NK-92 treated with Interleukin-12 subunit alpha and Interleukin-12 subunit beta, amount 100 ng/mL, for 24 hours (cell line): Measurements from ENCODE around the gene ARAP1.
A peak's percentile ranks its signal among the peaks of the same experiment; 100 is the strongest.
"Not testable (repeated sequence)": the region's sequence is repeated elsewhere in the genome, so short reads cannot be mapped to it uniquely, and the experiment has no call there.

ENCODE experiments used
- DNase-seq: peaks from one replicate; lab custom pipeline; 2025; lab: John Stamatoyannopoulos, UW

The ARAP1 gene

DNA sequence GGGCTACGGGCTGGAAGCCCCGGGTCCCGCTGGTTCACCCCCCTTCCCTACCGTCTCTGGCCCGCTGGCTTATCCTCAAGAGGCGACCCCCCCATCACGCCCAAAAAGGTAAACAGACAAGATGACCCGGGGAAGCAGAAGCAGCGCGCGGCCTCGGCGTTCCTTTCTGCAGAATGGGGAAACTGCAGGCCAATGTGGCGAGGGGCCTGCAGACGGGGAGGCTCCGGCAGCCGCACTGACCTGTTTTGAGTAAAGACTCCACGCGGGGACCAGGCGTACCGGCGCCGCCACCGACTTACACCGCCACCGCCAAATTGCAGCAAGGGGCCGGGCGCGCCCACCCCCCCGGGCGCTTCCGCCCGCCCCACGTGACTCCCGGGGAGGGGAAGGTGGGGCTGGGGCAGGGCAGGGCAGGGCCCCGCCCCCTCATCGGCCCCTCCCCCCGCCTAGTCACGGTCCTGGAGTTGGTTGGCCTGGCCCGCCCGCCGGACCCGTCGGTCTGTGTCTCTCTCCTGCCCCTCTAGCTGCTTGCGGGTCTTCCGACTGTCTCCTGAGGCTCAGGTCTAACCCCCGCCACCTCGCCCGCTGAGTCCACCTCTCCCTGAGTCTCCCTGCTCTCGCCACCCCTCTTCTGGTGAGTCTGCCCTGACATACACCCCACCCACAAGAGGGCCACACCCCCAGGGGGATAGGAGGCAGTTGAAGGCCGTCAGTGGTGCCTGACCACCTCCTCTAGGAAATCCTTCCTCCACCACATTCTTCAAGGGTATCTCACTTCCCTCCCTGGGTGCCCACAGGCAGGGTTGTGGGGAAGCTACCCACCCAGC is at the start of gene ARAP1:
TSS of gene ARAP1 (minus strand) at position 321 of the 827 bp plus-strand sequence. CDS start 25,280 bp downstream, outside the sequence.
- DNase-seq, result peak; percentile 78

DNA sequence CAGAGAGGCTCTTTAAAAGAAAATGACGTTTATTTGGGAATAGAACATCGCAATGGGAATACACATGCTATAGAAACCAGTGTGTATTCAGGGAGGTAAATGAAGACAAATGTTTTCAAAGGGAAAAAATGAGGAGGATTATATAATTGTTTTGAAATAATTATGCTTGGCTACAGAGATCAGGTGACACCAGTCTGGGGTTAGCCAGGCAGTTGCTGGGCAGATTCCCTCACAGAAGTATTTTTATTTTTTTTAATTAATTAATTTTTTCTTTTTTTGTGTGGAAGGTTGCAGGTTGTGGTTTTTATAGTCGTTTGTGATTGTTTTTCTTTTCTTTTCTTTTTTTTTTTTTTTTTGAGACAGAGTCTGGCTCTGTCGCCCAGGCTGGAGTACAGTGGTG is 47.2 kb upstream of the ARAP1 start:
- no peak for DNase-seq

GRCh38 chr11:72798361-72798760 is 46.2 kb upstream of the ARAP1 start:
- DNase-seq, result no peak

- DNase-seq, result peak; percentile 94
Measured at GRCh38 chr11:72793425-72794367, 41.5 kb upstream of the ARAP1 start, which contains the start of gene STARD10. TSS of gene STARD10 (minus strand) at chr11:72794047. CDS start at chr11:72781181, 12,866 bp downstream.

DNA sequence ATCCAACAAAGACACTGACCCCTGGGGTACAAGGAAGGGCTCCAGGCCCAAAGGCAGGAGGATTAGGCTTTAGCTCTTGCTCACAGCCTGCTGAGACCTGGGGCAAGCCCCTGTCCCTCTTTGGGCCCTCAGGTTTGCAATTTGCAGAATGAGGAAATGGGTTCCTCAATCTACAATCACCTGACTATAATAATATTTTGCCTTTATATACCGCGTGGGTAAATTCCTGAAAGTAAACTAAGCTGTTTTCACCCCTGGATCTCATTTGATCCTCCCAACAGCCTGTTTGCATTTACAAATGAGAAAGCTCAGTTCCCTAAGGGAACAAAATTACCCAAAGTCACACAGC is 40.8 kb upstream of the ARAP1 start:
- no peak for DNase-seq

GRCh38 chr11:72792437-72793021 is 40.3 kb upstream of the ARAP1 start:
- DNase-seq, result no peak

DNA sequence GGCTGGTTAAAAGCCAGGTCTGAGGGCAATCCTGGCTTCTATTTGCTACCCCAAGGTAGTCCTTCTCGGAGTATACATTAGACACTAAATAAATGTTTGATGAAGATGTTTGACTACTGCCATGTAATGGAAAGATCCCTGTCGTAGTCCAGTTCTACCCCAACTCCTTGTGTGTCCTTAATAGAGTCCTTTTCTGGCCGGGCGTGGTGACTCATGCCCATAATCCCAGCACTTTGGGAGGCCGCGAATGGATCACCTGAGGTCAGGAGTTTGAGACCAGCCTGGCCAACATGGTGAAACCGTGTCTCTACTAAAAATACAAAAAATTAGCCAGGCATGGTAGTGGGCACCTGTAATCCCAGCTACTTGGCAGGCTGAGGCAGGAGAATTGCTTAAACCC is 39.0 kb upstream of the ARAP1 start:
- DNase-seq, result not testable (repeated sequence)

GRCh38 chr11:72789493-72790131 is 37.4 kb upstream of the ARAP1 start:
- no peak for DNase-seq

DNA sequence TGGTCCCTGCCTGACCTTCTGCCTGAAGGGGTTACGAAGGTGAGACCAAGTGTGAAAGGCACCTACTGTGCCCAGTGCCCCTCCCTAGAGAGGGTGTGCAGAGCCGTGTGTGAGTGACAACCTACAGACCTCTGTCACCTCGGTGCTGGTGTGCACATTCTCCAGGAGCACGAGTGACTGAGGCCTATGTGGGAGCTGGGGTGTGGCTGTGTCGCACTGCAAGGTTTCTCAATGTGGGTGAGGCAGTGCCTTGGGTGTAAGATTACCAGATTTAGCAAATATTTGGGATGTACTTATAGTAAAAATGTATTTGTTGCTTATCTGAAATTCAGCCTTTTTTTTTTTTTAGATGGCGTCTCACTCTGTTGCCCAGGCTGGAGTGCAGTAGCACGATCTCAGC is 36.0 kb upstream of the ARAP1 start:
- DNase-seq, result no peak

GRCh38 chr11:72787216-72788104 is 35.3 kb upstream of the ARAP1 start:
- no peak for DNase-seq

DNA sequence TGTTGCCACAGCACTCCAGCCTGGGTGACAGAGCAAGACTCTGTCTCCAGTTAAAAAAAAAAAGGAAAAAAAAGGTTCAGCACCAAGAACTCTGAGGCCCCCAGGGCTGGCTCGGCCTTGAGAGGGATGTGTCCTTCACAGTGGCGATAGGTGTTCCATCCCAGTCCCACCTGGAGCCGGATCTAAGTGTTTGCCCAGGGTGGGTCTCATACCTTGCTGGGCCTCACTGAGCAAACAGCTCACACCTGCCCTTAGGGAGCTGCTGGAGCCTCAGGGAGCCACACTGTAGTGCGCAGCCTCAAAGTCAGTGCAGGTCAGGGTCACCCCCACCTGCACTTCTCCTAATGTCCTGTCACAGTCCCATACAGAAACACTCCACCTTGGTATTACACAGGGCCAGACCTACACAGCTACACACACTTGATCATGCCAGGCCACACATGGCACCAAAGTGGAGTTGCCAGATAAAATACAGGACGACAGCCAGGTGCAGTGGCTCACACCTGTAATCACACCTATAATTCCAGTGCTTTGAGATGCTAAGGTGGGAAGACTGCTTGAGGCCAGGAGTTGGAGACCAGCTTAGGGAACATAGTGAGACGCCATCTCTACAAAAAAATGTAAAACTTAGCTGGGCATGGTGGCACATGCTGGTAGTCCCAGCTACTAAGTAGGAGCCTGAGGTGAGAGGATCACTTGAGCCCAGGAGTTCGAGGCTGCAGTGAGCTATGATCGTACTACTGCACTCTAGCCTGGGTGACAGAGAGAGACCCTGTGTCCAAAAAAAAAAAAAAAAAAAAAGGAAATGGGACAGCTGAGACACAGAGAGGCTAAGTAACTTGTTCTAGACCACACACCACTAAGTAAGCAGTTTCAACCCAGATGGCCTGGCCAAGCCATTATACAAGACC is 34.4 kb upstream of the ARAP1 start:
- no peak for DNase-seq

DNA sequence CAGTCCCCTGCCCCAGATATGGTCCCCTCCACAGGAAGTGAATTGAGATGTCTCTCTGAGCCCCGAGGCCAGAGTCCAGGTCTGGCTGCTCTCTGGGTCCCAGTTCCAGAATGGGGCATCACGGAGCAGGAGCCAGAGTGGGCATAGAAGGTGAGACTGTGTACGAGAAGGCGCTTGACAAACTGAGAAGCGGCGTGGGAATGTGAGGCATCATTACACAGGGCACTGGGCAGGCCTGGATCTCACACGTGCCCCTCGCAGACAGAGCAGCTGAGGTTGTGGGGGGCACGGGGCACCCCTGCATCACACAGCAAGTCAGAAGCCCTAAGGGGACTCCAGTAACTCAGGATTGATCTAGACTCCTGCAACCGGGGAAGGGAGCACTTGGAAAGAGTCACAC is 32.5 kb upstream of the ARAP1 start:
- DNase-seq, result no peak

DNA sequence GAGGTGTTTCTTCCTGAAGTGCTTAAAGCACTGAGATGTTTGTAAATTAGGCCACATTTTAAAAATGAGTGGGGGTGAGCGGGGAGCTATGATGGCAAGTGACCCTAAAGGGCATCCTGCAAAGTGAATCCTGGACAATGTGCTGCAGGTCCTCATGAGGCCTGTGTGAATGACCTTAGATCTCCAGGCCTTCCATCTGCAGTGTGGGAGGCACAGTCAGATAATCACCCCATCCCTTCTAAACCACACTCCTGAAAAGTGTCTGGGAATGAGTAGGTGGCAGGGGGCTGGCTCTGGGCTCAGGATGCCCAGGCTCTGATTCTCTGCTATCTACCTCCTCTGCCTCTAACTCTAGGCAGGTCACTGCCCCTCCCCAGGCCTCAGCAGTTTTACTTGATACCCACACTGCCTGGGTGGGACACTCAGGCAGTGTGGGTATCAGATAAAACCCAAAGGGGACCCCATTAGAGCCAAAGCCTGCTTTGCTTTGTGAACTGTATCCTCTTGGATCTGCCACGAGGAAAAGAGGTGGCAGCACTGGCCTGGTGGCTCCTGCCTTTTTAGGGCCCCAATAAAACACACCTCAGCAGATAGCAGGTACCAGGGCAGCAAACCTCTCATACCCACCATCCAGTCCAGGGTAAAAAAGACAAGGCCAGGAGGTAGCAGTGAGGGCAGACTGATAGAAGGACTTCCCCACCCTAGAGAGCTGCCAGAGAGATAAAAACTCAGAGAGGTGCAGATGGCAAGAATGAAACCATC is 31.1 kb upstream of the ARAP1 start:
- no peak for DNase-seq

GRCh38 chr11:72782081-72782920 is 30.1 kb upstream of the ARAP1 start:
- no peak for DNase-seq

GRCh38 chr11:72781313-72782080 is 29.3 kb upstream of the ARAP1 start:
- DNase-seq, result no peak

DNA sequence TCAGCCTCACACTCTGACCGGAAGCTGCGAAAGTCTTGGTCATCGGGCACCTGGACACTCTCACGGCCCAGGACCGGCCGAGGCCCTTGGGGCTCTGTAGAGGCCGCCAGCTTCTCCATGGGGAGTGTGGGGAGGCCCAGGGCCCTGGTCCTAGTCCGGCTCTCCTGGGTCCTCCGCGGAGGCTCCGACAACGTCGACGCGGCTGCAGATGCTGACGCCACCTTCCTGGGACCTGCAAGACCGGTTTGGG is 28.8 kb upstream of the ARAP1 start:
- DNase-seq, result no peak

GRCh38 chr11:72780296-72781062 is 28.3 kb upstream of the ARAP1 start:
- DNase-seq, result no peak
